ENCODE results near the gene SAMD4A. TPM values are rescaled to one million over a fixed set of nuclear protein-coding genes. Genes with fewer than 3 reads are reported as not detected.

Gene SAMD4A
- total RNA-seq, 1 experiment from 2014 or later: 9.5 TPM

- no peak for DNase-seq (ENCODE audit: low spot score)
These were observed 62.9 kb downstream of the SAMD4A start for GRCh38 chr14:54629635-54630360.

GRCh38 chr14:54631016-54631415 is 64.1 kb downstream of the SAMD4A start:
- no peak for DNase-seq (ENCODE audit: low spot score)

DNA sequence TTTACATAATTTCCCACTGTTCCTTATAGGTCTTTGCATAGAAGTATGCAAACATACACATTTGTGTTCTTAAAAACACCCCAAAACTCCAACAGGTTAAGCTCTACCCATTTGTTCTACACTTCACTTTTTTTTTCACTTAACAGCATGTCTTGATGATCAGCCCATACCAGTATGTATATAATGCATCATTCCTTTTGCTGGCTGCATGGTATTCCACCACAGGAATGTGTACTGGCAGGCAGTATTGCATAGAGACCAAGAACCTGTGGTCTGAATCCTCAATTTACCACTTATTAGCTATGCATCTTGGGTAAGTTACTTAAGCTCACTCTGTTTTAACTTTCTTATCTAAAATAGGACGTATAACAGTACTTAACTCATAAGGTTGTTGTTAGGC is 65.5 kb downstream of the SAMD4A start:
- DNase-seq (ENCODE audit: low spot score): no peak

DNA sequence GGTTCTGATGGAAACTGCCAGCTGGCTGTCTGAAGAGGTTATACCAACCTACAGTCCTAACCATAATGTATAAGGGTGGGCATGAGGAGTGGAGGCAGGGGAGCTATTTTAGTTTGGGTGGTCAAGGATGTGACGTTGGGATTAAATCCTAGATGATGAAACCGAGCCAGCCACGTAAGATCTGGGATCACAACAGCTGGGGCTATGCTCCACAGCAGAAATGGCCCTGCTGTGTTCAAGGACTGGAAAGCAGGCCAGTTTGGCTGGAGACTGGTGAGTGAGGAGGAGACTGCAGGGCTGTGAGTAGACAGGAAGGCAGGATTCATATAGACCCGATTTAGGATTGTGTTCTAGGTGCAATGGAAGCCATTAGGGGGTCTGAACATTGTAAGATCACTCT is 66.1 kb downstream of the SAMD4A start:
- DNase-seq (ENCODE audit: low spot score): no peak

GRCh38 chr14:54637270-54638134 is 70.6 kb downstream of the SAMD4A start:
- DNase-seq (ENCODE audit: low spot score): no peak

GRCh38 chr14:54638135-54638446 is 71.2 kb downstream of the SAMD4A start:
- DNase-seq (ENCODE audit: low spot score): no peak

GRCh38 chr14:54639611-54640010 is 72.7 kb downstream of the SAMD4A start:
- no peak for DNase-seq (ENCODE audit: low spot score)

GRCh38 chr14:54640506-54640905 is 73.6 kb downstream of the SAMD4A start:
- DNase-seq (ENCODE audit: low spot score): no peak

GRCh38 chr14:54642121-54642520 is 75.2 kb downstream of the SAMD4A start:
- DNase-seq (ENCODE audit: low spot score): no peak

- peak; percentile 23 for DNase-seq (ENCODE audit: low spot score)
These were observed 76.1 kb downstream of the SAMD4A start for GRCh38 chr14:54642801-54643695.

DNA sequence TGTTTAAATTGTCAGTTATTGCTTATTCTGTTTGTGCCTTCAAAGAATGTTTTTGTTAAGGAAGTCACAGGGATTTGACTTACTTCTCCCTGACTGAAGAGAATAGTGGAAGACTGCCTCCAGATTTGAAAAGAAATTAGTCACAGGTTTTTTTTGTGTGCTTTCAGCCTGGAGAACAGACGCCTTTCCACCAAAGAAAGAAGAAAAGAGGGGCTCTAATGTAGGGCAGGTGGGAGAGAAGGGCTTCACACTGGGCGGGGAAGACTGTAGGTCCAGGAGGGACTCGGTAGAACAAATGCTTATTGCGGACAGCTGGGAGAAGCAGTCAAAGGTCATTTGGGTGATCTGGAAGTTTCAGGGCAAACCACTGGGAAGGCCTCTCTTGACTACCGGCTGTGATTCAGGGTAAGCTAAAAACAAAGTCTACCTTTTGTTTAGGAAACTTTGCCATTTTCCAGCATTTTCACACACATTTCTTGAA is 76.8 kb downstream of the SAMD4A start:
- no peak for DNase-seq (ENCODE audit: low spot score)

DNA sequence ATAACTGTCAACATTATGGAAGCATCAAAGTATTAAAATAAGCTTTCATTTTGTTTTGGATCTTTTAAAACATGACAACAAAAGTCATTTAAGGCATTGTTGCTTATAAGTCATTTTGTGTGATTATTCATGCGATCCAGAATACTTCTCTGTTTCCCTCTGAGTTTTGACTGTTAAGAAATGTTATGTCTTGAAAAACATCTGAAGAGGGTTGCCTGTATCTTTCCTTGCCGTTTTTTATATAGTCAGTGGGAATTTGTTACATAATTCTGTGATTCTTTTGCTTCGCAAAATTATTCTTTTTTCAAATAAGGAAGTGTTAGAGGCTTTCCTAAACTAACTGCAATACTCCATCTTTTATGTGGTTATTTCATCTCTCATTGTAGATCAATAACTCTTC is 78.7 kb downstream of the SAMD4A start:
- DNase-seq (ENCODE audit: low spot score): no peak

DNA sequence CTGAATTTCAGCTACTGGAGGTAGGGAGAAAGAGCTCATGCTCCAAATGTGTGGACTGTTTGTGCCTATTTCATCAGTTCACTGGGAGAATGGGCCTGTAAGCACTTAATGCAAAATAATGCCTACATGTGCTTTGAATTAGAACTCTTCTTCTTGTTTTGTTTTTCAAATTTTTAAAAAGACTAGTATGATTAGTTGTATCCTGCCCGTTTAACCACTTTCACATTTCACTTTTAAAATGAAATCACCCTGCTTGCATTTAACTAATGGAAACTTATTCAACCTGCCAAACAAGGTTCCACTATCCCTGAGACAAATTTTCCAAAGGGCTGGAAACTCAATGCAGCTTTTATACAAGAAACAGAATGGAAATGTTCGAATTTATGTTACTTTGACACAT is 79.7 kb downstream of the SAMD4A start:
- DNase-seq (ENCODE audit: low spot score): no peak

- DNase-seq (ENCODE audit: low spot score): no peak
These were observed 80.5 kb downstream of the SAMD4A start for GRCh38 chr14:54647378-54647777.

DNA sequence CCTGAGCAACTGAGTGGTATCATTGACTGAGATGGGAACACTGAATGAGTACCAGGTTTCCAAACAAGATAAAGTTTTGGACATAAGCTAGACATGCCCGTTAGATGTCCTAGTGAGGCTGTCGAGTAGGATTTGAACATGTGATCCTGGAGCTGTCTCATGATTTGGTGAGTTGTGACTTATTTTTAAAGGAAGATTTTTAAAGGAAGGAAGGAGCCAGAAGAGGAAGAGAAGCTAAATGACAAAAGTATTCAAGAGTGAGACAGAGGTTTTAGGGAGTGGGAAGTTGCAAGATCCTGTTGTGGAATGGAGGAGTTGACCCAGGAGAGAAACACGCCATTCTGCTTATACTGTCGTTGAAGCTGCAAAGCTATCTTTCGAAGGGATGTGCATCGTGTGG is 82.1 kb downstream of the SAMD4A start:
- no peak for DNase-seq (ENCODE audit: low spot score)

GRCh38 chr14:54650331-54650958 is 83.5 kb downstream of the SAMD4A start:
- peak; percentile 27 for DNase-seq (ENCODE audit: low spot score)

GRCh38 chr14:54650959-54651351 is 84.0 kb downstream of the SAMD4A start:
- no peak for DNase-seq (ENCODE audit: low spot score)

- peak; percentile 6 for DNase-seq (ENCODE audit: low spot score)
These were observed 84.7 kb downstream of the SAMD4A start for GRCh38 chr14:54651649-54652048.

GRCh38 chr14:54652188-54652587 is 85.3 kb downstream of the SAMD4A start:
- peak; percentile 95 for DNase-seq (ENCODE audit: low spot score)

DNA sequence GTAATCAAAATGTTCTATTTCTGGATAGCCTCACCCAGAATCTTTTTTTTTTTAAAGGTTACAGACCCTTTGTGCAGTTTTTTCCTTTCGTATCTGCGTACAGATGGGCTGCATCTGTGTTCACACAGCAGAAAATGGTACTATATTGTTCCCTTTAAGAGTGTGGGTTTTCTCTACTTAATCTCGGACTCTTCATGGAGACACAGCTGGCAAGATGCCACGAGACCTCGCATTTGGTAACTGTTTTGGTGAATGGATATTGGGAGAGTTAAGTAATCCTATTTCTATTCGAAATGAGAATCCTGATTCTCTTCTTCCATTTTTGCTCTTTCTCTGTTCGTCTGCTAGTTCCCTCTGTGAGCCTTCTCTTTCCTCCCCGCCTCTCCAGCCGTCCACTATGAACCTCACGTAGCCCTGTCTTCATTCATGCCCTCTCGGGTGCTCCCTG is 85.7 kb downstream of the SAMD4A start:
- DNase-seq (ENCODE audit: low spot score): peak; percentile 23

DNA sequence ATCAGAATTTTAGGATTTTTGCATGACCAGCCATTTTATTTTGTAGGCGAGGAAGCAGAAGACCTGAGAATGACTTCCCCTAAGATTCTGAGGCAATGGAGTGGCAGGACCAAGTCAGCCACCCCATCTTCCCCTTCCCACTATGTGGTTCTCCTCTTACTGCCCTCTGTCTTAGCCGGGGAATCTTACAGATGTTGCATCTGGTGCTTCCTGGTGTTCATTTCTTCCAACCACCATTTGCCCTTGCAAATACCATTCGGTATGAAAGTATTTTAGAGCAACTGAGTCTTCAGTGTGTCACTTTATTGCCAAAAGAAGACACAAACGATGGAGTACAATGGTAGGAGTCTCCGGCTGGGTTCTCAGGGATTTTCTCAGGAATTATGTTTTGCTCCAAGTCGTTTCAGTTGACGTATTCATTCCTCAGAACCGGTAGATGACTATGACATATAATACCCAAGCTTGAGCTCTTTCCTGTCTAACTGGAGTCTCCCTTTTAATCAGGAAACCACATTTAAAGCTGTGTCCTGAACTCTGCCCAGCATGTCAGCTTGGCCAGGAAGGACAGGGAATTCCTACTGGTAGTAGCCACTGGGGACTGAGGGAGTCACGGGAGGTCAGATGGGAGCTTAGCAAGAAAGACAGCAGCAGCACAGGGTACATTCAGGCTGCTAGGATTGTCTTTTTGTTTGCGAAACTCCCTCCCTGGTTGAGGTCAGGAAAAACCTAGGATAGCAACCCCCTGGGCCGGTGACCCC is 87.0 kb downstream of the SAMD4A start:
- peak; percentile 88 for DNase-seq (ENCODE audit: low spot score)
